GM18858 (cell line): ENCODE results near the gene PRPF40B.
A peak's percentile ranks its signal among the peaks of the same experiment; 100 is the strongest.

Experiments used
- ATAC-seq: cut with Tn5 transposase; IDR thresholded peaks from one replicate; pipeline ENCODE4 v1.9.1; 2021; ENCODE audit not compliant: unreplicated experiment

The PRPF40B gene

DNA sequence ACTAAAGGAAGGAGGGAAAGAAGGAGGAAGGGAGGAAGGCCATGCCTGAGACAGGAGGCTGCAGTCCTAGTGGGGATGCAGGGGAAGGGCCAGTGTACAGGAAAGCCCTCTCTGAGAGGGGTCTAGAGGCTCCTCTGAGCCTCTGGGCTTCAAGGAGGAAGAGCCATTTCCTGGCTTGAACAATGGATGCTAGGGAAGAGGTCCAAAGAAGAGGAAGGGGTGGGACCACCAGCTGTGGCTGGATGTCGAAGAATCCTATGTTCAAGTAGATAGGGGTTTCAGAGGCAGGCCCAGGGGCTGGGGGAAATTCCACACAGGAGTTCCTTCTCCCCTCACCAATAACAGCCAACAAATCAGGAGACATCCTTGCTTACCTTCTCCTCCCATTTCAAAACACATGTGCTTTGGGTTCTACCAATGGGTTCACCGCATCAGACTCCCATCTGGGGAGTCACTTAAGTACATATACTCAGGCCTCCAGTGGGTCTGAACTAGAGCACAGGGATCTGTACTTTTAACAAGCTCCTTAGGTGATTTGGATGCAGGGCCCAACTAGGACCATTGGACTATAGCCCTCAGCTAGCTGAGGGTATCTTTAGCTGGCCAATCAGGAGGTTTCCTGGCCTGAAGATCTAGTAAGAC lies 32.4 kb downstream of the PRPF40B start:
- ATAC-seq: no peak

DNA sequence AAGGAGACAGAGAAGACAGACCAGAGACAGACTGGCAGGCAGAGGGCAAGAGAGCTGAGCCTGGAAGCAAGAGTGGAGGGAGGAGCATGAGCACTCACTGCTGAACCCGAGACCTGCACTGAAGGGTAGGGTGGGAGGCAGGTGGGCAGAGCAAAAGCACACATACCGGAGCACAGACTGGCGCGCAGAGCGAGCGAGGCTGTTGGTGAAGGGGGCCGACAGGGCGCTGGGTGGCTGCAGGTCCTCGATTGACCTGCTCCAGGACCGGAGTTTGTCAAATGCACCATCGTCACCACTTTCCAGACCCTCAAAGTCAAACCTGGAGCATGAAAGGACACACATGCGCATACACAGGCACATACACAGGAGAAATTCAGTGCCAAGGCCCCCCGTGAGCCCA lies 34.9 kb downstream of the PRPF40B start:
- no peak for ATAC-seq

DNA sequence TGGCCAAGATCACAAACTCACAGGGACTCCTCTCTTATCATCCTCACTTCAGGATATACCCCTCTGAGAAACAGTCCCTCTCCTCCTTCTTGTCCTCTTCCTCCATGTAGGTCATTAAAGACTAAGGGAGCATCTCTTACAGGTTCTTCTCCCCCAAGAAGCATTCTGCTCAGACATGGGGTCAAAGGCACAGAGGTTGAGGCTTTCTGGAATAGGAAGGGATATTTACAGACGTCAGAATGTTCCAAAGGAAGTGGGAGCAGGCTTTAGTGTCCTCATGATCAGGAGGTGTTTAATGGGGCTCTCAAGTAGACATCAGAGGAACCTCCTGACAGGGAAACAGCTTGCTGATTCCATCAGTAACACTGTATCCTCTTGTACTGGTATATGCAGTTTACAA lies 36.4 kb downstream of the PRPF40B start:
- no peak for ATAC-seq

DNA sequence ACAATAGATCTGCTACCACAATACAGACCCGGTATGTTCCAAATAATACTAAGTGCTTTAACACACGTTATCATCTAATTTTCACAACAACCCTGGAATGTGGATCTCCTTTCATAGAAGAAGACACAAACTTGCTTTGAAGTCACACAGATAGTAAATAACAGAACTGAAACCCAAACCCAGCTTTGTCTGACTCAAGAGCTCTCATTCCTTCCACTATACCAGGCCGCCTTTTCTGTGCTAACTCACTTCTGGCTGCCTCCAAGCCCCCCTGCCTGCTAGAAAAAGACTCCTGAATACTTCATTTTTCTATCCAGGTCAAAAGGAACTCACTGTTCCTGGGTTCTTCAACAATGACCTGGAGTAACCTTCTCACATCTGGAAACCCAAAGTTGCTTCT lies 37.8 kb downstream of the PRPF40B start:
- ATAC-seq: no peak

DNA sequence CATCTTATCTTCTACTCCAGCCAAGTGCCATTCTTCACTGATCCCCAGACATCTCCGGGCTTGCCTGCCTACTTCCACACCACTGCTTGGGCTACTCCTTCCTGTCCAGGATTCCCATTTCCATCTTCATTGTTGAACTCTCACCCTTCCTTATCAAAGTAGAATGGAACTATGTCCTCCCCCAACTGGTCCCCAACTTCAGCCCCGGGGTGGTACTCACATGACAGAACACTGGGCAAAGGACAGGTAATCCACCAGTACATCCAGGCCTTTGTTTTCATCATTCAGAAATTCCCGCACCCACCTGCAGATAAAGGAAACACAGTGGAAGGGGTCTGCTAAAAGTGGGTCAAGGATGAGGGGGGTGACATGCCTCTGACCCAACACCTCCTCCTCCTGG lies 38.4 kb downstream of the PRPF40B start:
- no peak for ATAC-seq

DNA sequence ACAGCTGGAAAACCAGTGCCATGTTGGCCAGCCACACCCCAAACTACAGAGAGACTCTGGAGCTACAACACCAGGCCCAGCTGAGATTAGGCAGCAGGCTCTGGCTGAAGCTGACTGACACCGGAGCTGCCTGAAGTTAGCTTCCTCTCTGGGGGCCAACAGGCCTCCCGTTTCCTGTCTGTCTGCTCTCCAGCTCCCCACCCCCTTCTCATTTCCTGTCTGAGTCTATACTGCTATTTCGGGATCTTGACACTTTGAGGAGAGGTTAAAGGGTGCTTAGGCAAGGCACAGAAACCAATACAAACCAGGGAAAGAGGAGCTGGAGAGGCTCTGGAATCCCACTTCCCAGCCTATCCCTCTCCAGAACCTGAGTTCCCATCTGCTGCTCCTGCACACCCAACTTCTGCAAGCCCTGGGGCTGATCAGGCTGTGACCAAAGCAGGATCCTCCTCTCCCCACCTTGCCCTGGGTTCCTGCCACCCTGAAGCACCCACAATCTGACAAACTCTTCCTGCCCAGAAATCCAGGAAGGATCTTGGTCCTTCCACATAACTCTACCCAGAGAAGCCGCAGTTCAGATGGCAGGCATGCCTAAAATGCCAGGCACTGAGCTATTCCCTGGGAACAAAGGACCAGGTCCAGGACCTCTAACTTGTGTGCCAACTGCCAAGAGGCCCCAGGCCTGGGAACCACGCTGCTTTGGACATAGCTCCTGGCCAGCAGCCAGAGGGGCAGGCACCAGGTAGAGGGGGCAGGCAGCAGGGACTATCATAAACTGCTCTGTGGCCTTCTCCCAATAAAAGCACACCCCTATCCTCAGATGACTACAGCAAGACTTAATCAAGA lies 39.9 kb downstream of the PRPF40B start:
- ATAC-seq: peak; percentile 48

DNA sequence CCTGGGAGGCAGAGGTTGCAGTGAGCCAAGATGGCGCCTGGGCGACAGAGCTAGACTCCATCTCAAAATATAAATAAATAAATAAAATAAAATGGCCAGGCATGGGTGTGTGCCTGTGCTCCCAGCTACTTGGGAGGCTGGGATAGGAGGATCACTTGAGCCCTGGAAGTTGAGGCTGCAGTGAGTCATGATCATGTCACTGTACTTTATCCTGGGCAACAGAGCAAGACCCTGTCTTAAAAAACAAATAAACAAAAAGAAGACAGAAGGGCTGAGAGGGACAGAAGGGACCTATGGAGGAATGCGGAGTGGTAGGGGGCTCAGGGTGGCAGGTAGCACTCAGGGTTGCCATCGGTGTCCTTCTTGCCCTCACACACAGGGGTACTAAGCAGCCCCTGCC lies 40.8 kb downstream of the PRPF40B start:
- no peak for ATAC-seq

DNA sequence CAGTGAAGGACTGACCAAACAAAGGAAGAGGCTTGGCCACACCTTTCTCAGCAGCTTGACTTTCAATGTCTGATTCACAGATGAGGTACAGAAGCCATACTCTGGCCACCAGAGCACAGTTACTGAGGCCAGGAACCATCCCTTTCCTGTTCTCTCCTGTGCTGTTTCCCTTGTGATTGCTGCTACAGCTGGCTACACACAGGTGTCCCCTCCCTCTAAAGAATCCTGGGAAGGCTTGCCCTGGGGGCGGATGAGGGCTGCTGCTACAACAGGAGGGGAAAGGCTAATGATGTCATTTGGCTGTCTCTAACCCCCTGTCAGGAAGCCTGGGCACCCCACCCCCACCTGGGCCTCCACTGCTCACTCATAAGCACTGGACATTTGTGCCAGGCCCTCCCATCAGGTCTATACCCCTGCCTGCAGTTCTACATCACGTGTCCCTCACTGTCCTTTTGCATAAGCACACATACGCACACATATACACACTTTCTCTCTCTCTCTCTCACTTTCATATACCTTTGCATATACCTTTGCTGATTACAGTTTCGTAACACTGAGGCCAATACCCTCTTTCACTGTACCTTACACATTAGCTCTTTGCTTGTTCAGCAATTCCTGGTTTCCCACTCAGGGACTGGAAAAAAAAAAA lies 41.4 kb downstream of the PRPF40B start:
- peak; percentile 53 for ATAC-seq

DNA sequence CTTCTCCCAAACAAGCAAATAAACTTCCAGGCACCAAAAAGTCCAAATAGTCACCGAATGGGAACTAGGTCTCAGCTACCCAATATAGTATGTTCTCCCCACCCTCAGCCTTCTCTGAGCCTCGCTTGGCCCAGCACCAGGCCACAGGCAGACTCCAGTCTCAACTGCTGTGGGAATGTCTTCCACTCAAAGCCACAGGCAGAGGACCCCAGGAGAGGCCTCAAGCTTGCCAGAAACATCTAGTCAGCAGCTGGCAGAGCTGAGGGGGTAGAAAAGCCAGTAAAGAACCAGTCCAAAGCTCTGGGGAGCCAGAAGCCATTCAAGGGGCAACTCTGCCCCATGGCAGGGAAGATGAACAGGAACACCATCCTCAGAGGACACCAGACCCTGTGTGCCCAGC lies 42.0 kb downstream of the PRPF40B start:
- ATAC-seq: no peak

DNA sequence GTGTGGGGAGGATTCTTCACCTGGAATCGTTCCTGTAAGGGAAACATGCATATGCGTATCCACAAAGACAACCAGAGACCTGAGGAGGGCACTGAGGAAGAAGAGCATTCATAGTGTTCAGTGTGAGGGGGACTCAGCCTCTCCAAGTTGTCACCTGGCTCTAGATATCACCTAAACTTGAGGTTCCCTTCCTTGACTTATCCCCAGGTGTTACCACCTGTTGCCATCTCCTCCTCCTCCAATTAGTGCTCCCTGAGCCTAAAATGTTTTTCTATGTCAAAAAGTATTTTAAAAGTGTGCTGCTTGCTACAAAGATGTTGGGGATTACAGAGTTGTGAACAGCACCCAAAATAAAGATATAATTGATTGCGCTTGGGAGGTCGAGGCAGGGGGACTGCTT lies 42.8 kb downstream of the PRPF40B start:
- no peak for ATAC-seq

DNA sequence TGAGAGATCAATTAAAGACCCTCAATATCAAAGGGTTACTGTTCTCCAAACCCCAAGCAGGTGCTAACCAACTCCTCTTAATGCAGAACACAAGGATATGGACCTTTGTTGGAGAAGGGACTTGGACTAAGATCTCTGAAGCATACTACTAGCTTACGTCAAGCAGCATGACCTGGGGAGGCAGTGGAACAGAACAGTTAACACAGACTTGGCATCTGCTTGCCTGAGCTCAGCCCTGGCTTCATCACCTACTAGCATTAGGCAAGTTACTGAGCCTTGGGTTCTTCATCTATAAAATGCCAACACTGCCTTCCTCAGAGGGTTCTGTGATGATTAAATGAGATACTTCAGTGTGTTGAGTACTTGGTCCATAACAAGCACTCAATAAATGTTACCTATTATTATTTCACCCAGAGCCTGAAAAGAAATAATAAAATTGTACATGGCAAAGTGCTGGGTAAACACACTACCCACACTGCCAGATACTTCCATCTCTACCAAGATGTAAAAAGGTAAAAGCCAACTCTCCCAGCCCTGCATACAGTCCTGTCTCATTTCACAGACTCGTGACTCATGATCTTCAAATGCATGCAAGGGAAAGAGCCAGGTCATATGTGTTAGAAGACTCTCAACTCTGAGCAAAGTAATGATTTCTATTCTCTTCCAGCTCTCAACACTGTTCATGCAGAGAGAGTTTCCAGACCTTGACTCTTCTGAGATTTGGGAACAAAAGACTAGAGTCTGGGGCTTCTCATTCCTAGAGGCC lies 44.1 kb downstream of the PRPF40B start:
- ATAC-seq: no peak

DNA sequence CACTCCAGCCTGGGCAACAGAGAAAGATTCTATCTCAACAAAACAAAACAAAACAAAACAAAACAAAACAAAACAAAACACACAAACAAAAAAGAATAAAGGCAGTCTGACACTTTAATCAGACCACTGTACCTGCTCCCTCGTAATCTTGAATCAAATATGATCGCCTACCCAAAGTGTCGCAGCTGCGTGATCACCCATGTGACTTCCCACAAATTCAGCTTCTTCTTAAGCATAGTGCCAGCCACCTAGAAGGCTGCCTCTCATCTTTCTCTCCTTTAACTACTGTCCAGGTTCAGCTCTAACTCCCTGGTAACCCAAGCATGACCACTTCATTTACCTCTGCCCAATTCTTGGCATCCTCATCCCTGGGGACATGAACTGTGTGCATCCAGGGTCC lies 46.4 kb downstream of the PRPF40B start:
- ATAC-seq: no peak

DNA sequence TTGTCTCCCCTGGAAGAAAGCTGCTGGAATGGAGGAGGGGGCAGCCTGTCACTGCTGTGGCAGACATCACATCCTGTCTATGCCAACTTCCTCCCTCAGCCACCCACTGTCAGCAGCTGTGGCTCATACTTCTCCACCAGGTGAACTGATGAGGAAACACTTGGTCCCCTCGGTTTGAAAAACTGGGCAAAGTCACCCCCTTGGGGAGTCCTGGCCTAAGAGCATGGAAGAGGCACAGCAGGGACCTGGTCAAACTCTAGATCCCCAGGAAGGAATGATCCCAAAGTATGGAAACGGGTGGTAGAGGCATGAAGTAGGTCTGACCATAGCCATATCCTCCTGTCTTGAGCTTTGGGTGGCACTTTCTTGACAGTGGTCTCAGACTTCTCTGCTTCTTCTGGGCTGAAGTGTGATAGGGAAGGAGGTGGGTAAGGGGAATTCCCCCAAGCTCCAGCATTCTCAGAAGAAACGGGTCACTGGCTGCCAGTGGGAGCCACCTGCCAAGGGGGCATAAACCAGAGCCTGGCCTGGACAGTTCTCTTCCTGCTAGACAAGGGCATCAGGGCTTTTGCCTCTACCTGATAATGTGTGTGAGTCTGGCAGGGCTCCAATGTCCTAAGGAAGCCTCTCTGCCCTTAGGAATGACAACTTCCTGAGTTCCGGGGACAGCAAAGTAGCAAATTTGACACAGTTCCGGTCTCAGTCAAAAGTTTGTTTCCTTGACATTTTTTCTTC lies 47.8 kb downstream of the PRPF40B start:
- ATAC-seq: no peak

DNA sequence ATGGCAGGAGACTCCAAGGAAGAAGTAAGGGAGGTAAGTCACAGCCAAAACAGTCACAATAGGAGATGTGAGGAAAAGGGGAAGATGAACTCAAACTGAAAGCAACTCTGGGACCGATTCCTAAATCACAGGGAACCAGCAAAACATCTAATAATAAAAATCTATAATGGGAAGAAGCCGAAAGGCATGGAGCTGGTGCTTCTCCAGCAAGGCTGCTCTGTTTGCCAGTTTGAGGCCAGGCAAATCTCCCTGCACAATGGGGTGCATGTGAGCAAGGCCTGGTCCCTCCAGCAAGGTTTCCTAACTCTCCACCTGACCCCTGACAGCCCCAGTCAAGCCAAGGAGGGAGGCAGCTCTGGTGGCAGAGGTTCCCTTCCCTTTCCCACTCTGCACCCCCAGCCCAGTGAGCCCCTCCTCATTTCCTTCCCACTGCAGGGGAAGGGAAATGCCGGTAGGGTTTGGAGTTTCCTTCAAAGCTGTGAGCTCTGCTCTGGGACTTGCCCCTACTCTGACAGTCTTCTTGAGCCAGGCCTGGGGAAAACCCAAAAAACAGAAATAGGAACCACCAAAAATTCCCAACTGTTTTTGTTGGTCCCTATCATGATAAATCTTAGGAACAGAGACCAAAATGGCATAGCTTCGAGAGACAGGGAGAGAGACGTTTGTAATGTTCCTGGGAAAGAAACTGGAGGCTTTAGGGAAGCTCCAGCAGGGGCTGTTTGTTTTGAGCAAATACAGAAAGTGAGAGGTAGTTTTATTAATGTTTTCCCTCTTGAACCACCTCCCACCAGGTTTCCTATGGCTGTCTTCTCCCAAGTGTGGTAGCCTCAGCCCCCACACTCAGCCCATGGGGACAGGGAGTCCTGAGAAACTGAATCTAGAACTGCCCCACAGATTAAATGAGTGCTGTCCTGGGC lies 49.2 kb downstream of the PRPF40B start:
- ATAC-seq: no peak

DNA sequence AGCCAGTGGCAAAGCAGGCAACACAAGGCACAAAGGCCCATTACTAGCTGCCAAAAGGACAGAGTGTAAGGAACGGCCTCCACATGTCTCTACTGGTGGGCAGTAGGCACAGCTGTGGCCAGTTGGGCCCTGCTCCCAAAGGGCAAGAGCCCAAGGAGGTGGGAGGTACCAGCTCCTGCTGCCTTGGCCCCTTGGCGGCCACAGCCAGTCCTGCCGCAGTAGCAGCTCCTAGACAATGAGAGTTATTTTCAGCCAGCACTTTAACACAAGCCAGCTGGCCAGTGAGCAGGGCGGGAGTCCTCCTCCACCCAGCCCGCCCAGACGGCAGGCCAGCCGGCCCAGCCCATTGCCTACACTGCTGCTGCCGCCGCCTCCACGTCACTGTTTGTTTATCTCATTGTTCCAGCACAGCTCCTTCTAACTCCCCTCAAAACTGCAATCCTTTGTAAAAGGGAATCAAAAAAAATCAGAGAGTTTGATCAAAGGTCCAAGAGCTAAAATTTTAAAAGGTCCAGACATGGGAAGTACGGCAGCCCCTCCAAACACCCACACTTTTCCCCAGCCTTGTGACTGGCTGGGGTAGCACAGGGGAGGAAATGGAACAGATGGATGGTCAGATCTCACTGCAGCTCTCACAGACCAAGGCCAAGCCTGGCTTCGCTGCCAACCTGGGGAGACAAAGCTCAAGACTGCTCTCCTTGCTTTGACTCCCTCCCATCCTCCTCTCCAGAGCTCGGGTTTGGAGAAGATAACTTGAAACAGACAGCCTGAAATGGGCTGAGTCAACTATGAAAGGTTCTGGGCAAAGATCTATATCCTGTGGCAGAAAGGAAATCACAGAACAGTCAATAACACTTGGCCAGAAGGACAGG lies 50.3 kb downstream of the PRPF40B start:
- no peak for ATAC-seq

DNA sequence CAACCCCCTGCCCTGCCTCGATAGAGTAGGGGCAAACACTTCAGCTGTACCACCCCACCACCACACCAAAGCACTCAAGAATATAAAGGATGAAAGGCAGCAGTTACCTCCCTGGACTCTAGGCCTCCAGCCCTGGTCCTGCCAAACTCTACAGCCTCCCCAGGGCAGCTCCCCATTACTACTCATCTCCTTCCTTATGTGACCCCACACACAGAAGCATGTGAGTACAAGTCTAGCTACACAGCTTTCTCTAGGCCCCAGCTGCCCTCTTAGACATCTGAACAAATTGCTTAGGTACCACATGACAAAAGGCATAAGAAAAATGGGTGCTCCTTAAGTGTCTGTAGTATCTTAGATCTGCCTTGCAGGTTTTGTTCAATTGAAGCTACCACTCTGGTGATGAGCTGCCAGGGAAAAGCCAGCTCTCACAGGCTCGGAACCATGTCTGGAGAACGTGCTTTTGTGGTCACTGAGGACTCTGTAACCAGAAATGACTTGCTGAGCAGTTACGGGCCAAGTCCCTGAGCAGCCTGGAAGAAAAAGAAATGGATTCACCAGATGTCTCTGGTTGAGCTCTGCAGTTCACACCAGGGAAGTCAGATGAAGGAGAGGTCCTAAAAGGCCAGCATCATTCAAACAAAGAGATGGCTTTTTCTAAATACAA lies 51.1 kb downstream of the PRPF40B start:
- no peak for ATAC-seq

DNA sequence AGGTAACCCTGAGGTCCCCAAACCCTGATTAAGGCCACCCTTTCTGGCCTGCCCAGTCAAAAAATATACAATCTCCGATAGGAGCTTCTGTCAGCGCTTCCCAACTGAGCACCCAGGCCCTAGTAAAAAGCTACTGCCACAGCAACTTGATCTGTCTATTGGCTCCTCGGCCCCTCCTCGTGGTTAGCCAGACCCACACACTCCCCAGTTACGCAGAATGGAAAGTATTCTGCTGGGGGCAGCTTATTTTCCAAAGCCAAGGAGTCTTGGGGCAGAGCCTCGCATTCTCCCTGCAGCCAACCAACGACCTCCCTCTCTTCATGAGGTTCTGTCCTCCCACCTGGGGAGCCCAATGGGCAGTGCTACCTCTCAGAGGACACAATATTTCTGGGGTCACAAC lies 51.8 kb downstream of the PRPF40B start:
- no peak for ATAC-seq

DNA sequence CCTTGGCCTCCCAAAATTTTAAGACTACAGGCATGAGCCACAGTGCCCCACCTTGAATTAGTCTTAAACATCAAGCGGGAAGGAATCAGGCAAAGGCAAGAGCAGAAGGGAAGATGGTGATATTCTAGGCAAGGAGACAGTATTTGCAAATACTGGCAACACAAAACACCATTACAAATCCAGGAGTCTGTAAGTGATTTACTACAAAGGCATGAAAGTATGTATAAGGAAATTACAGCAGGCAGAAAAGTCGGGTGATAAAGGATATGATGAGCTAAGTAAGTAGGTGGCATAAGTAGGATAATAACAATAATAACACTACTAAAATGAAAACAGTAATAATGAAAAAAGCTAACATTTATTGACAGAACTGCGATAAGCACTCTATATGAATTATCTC lies 55.4 kb downstream of the PRPF40B start:
- no peak for ATAC-seq
